ENCODE data around the gene RALY.

GRCh38 chr20:33981964-33982363 is 11.7 kb upstream of the RALY start:
- TF ChIP-seq CTCF (IDR thresholded peaks at IDR 0.05) (no peak), POLR2A (IDR thresholded peaks at IDR 0.05) (no peak)

Measured in body of pancreas (tissue), 4 donors.